ENCODE data around the gene NAV3. TPM values are rescaled to one million over a fixed set of nuclear protein-coding genes. Genes with fewer than 3 reads are reported as not detected.
"Not testable (repeated sequence)": the region's sequence is repeated elsewhere in the genome, so short reads cannot be mapped to it uniquely, and the experiment has no call there.

NAV3 gene
- total RNA-seq, 2 donors from 2014 or later = 2.6 to 6.6 TPM

DNA sequence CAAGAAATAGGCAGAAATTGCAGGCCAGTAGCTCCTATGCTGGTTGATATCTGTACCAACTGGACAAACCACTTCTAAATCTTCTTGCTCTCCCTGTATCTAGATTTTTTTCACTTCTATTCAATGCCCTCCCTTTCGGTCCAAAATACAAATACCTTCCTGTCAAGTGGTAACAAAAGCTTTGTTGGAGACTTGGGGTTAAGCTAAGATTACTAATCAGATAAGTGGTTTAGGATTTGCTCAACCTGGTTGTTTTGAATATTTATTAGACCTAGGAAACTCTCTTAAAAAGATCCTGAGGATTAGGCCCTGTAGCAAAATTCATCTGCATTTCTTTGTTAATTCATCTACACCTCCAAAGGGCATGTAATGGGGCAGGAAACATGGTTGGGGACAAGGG, 410.1 kb downstream of the NAV3 start:
- intact Hi-C loops (cut with DNase I) = no loop called here
- no peak for ATAC-seq
- Histone ChIP-seq H3K36me3 (replicated peaks in 1 of 2; ENCODE audit: insufficient read depth in 1 of 2, low read depth in 2 of 2) (no peaks in the 10 kb centered on the region), H3K27me3 (no peaks in the 10 kb centered on the region), H3K4me1 (no peaks in the 10 kb centered on the region), H3K27ac (no peak overlapping the region), H3K4me3 (no peak overlapping the region), H3K9me3 (no peaks in the 10 kb centered on the region)
- TF ChIP-seq, protein P1, sequence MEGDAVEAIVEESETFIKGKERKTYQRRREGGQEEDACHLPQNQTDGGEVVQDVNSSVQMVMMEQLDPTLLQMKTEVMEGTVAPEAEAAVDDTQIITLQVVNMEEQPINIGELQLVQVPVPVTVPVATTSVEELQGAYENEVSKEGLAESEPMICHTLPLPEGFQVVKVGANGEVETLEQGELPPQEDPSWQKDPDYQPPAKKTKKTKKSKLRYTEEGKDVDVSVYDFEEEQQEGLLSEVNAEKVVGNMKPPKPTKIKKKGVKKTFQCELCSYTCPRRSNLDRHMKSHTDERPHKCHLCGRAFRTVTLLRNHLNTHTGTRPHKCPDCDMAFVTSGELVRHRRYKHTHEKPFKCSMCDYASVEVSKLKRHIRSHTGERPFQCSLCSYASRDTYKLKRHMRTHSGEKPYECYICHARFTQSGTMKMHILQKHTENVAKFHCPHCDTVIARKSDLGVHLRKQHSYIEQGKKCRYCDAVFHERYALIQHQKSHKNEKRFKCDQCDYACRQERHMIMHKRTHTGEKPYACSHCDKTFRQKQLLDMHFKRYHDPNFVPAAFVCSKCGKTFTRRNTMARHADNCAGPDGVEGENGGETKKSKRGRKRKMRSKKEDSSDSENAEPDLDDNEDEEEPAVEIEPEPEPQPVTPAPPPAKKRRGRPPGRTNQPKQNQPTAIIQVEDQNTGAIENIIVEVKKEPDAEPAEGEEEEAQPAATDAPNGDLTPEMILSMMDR (IDR thresholded peaks at IDR 0.05) = no peak
- no peak for TF ChIP-seq POLR2A (IDR thresholded peaks at IDR 0.05)
- WGBS, 2 donors = 15 to 37% methylated on average over 1 of the region's 1 CpG
- DNase-seq = no peak

DNA sequence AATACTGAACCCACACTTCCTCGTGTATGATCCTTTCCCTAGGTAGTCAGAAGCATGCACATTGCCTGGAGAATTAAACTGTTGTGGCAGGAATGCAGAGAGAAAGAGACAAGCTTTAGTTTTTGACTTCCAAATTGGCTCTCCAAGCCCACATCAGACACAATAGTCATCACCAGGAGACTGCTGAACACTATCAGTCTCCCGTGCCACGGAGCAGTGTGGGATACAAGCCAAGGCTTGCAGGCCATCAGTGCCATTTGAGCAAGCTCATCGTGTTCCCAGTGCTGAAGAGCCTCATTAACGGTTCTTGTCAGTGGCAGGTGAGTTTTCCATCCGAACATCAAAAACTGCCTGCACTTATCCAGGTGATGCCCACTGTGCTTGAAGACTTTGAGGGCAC, 410.8 kb downstream of the NAV3 start:
- Histone ChIP-seq H3K4me1 (no peaks in the 10 kb centered on the region), H3K9me3 (no peaks in the 10 kb centered on the region), H3K36me3 (replicated peaks in 1 of 2; ENCODE audit: insufficient read depth in 1 of 2, low read depth in 2 of 2) (no peaks in the 10 kb centered on the region), H3K4me3 (no peak overlapping the region), H3K27ac (no peak overlapping the region), H3K27me3 (no peaks in the 10 kb centered on the region)
- 51 to 55% methylated on average over 6 of the region's 6 CpGs for WGBS, 2 donors
- DNase-seq = no peak
- intact Hi-C loops (cut with DNase I) = no loop called here
- no peak for TF ChIP-seq POLR2A (IDR thresholded peaks at IDR 0.05)
- ATAC-seq = no peak

DNA sequence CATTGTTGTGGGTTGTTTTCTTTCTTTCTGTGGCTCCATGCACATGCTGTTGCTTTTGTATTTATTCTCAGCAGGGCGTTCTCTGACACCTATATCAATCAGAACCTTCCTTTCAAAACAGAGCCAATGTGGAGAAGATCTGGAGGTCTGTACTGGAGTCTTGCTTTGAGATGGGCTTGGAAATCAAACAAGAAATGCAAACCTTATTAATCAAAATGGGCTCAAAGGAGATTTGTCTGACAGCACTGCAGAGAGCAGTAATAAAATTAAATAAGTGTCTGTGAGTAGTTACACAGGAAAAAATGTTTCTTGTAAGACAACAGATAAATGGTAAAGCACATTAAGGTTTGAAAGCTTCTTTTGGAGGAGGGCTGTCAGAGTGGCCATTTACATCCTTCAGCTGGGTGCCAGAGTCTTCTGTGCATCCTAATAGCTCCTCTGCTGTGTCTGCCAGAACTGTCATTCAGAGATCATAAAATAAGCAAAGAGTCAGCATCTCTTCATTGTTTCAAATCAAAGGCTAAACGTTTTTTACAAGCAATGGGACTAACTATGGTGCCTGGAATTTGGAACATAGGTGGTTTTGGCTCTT, 414.3 kb downstream of the NAV3 start:
- TF ChIP-seq, protein P1 (IDR thresholded peaks at IDR 0.05) = no peak
- no peak for TF ChIP-seq POLR2A (IDR thresholded peaks at IDR 0.05)
- Histone ChIP-seq H3K4me1 (no peaks in the 10 kb centered on the region), H3K36me3 (replicated peaks in 1 of 2; ENCODE audit: insufficient read depth in 1 of 2, low read depth in 2 of 2) (no peaks in the 10 kb centered on the region), H3K27me3 (no peaks in the 10 kb centered on the region), H3K27ac (no peak overlapping the region), H3K9me3 (no peaks in the 10 kb centered on the region), H3K4me3 (no peak overlapping the region)
- ATAC-seq = no peak
- intact Hi-C loops (cut with DNase I) = no loop called here
- 12 to 15% methylated on average over 2 of the region's 2 CpGs for WGBS, 2 donors
- DNase-seq = no peak

DNA sequence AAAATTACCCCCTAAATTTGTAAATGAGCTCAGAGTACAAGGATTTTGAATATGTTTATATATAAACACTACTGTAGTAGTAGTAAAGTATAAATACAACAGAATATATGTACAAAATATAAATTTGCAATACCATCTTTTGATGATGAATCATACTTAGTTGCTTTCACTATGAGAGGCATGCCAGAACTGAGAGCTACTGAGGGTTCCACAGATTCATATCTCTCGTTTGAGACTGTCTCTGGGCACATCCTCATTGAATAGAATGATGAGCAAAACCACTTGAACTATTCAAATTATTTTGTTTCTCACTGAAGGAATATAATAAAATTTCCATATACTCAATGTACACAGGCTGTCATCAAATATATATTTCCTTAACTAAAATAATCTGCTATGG, 417.6 kb downstream of the NAV3 start:
- ATAC-seq (no peak), DNase-seq (no peak)
- 33 to 43% methylated on average over 1 of the region's 1 CpG for whole genome bisulfite sequencing, 2 donors
- intact Hi-C loops (cut with DNase I) = no loop called here
- Histone ChIP-seq H3K27me3 (no peaks in the 10 kb centered on the region), H3K9me3 (no peaks in the 10 kb centered on the region), H3K4me3 (no peak overlapping the region), H3K27ac (no peak overlapping the region), H3K36me3 (replicated peaks in 1 of 2; ENCODE audit: insufficient read depth in 1 of 2, low read depth in 2 of 2) (no peaks in the 10 kb centered on the region), H3K4me1 (no peaks in the 10 kb centered on the region)
- TF ChIP-seq, protein P1 (IDR thresholded peaks at IDR 0.05) = no peak
- TF ChIP-seq POLR2A (IDR thresholded peaks at IDR 0.05) = no peak

DNA sequence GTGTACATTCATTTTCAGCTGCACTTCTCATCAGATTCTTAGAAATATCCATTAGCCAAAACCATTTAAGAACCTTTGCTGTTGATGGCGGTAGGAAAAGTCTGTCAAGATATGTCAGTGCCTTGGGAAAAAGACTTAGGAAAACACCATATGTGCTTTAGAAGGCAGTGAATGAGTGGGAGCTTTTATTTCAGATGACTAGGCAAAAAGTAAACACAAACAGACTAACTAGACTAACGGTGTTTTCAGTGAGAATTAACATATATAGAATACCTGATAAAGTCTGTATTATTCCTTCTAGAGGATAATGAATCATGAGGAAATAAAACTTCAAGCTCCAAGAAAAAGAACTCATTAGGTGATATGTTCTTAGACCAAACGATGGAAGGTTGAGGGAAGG, 418.9 kb downstream of the NAV3 start:
- Histone ChIP-seq H3K27ac (no peak overlapping the region), H3K36me3 (replicated peaks in 1 of 2; ENCODE audit: insufficient read depth in 1 of 2, low read depth in 2 of 2) (no peaks in the 10 kb centered on the region), H3K9me3 (no peaks in the 10 kb centered on the region), H3K4me3 (no peak overlapping the region), H3K27me3 (no peaks in the 10 kb centered on the region), H3K4me1 (no peaks in the 10 kb centered on the region)
- 39 to 46% methylated on average over 3 of the region's 3 CpGs for WGBS, 2 donors
- ATAC-seq = no peak
- TF ChIP-seq, protein P1 (IDR thresholded peaks at IDR 0.05) = no peak
- no peak for TF ChIP-seq POLR2A (IDR thresholded peaks at IDR 0.05)
- intact Hi-C loops (cut with DNase I) = no loop called here
- DNase-seq = no peak

DNA sequence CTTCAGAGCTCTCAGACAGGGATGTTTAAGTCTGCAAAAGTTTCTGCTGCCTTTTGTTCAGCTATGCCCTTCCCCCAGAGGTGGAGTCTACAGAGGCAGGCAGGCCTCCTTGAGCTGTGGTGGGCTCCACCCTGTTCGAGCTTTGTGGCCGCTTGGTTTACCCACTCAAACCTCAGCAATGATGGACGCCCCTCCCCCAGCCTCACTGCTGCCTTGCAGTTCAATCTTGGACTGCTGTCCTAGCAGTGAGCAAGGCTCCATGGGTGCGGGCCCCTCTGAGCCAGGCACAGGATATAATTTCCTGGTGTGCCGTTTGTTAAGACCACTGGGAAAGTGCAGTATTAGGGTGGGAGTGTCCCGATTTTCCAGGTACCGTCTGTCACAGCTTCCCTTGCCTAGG, 427.0 kb downstream of the NAV3 start:
- DNase-seq; ATAC-seq; intact Hi-C loops (cut with DNase I); H3K36me3 ChIP-seq (replicated peaks in 1 of 2; ENCODE audit: insufficient read depth in 1 of 2, low read depth in 2 of 2); H3K4me1 ChIP-seq; H3K9me3 ChIP-seq; H3K27me3 ChIP-seq; H3K27ac ChIP-seq; H3K4me3 ChIP-seq: not testable (repeated sequence)
- 76 to 83% methylated on average over 5 to 7 of the region's 7 CpGs for WGBS, 2 donors

Data from body of pancreas (tissue), 4 donors.